Thoracic aorta (tissue), 2 donors: ENCODE results near the gene NPHP3. TPM values are rescaled to one million over a fixed set of nuclear protein-coding genes. Genes with fewer than 3 reads are reported as not detected.

ENCODE experiments used
- ATAC-seq: fragments of 150-250 bp; one replicate; pipeline ENCODE4 v1.8.0; 2017; ENCODE audit warnings: low read depth; ENCODE audit not compliant: insufficient number of reproducible peaks, low FRiP score
- DNase-seq: peaks from one replicate; pipeline ENCODE4 v3.0.0-alpha.2; 2020; ENCODE audit warnings: low spot score
- H3K27ac ChIP-seq, 2 donors: fragments of 200-600 bp; sonication (generic); 1 replicate in 1 of 2; 2 replicates in 1 of 2; pipeline ENCODE4 v1.5.1; 2016; ENCODE audit warnings: mild to moderate bottlenecking in 2 of 2, moderate library complexity in 2 of 2
- H3K27me3 ChIP-seq: fragments of 200-600 bp; sonication (generic); replicated peaks from 2 replicates; pipeline ENCODE4 v1.6.0; 2016; ENCODE audit warnings: mild to moderate bottlenecking; ENCODE audit not compliant: insufficient read depth
- H3K36me3 ChIP-seq: fragments of 200-600 bp; sonication (generic); one replicate; pipeline ENCODE4 v1.5.1; 2016
- H3K4me1 ChIP-seq, 2 donors: fragments of 200-600 bp; sonication (generic); 1 replicate in 1 of 2; 2 replicates in 1 of 2; pipeline versions ENCODE4 v1.5.1 to v1.6.0; 2016; ENCODE audit warnings: low read depth in 2 of 2, mild to moderate bottlenecking in 1 of 2; ENCODE audit not compliant: control insufficient read depth in 1 of 2
- H3K4me3 ChIP-seq: fragments of 200-600 bp; sonication (generic); 2 replicates; pipeline ENCODE4 v1.5.1; 2016; ENCODE audit warnings: mild to moderate bottlenecking
- H3K9me3 ChIP-seq: fragments of 200-600 bp; sonication (generic); 2 replicates; pipeline ENCODE4 v1.5.1; 2016
- total RNA-seq, 2 donors: library from RNA; depleted of rRNA; stranded (reverse); fragments of >200 nt; gene quantifications; one replicate each; pipeline versions ENCODE4 v1.1.0 to v1.2.3, GENCODE V29; 2016
- TF ChIP-seq, protein P1 (sequence below): fragments of 200-600 bp; sonication (generic); IDR thresholded peaks from one replicate; pipeline ENCODE4 v1.5.1; 2019; ENCODE audit warnings: antibody characterized with exemption

The NPHP3 gene
- total RNA-seq, 2 donors from 2014 or later = 36.3 to 99.7 TPM

DNA sequence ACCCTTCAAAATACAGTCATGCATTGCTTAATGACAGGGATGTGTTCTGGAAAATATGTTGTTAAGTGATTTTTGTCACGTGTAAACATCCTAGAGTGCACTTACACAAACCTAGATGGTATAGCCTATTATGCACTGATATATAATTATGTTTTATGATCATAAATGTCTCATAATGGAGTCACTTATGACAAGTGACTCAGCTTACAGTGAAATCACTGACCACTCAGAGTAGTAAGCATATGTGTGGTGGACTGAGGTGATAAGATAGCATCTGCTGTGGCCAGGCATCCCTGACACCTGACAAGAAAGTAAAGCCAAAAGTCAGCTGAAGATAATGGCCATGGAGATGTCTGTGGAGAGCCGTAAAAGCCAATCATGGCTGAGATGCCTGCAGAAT, 68.0 kb downstream of the NPHP3 start:
- H3K36me3 ChIP-seq = no peaks in the 10 kb centered on the region
- DNase-seq = no peak
- H3K27me3 ChIP-seq = no peaks in the 10 kb centered on the region
- no peak overlapping the region for H3K27ac ChIP-seq
- H3K4me1 ChIP-seq = peaks cover 9 to 19% of the 10 kb centered on the region in 2 donors
- H3K4me3 ChIP-seq = no peak overlapping the region
- TF ChIP-seq, protein P1, sequence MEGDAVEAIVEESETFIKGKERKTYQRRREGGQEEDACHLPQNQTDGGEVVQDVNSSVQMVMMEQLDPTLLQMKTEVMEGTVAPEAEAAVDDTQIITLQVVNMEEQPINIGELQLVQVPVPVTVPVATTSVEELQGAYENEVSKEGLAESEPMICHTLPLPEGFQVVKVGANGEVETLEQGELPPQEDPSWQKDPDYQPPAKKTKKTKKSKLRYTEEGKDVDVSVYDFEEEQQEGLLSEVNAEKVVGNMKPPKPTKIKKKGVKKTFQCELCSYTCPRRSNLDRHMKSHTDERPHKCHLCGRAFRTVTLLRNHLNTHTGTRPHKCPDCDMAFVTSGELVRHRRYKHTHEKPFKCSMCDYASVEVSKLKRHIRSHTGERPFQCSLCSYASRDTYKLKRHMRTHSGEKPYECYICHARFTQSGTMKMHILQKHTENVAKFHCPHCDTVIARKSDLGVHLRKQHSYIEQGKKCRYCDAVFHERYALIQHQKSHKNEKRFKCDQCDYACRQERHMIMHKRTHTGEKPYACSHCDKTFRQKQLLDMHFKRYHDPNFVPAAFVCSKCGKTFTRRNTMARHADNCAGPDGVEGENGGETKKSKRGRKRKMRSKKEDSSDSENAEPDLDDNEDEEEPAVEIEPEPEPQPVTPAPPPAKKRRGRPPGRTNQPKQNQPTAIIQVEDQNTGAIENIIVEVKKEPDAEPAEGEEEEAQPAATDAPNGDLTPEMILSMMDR = no peak
- ATAC-seq = no peak
- H3K9me3 ChIP-seq = no peaks in the 10 kb centered on the region

DNA sequence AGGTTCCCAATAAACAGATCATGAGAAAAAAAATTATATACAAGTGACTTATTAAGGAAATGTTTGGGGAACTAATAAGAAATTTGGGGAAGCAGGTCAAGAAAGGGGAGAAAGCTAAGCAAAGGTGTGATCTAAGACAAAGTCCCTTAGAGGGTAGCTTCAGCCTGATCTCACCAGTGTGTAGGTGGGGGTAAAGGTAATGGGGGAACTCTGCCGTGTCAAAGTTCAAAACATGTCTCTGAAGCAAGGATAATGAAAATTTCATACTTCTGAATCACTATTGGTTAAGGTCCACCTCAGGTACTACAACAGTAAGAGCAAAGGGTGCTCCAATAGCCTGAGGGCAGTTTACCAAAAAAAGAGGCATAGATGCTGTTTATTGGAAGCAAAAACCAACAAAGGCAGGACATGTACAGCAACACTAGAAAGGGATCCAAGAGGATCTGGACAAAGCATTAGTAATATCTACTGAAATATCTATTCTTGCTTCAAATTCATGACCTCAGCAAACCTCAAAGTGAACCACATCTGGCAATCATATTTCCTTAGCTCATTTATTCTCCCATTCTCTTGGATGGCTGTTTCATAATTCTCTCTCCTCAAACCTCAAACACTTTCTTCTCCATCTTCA, 69.5 kb downstream of the NPHP3 start:
- no peaks in the 10 kb centered on the region for H3K36me3 ChIP-seq
- TF ChIP-seq, protein P1 = no peak
- H3K4me3 ChIP-seq = no peak overlapping the region
- ATAC-seq (no peak), DNase-seq (no peak)
- no peaks in the 10 kb centered on the region for H3K27me3 ChIP-seq
- H3K9me3 ChIP-seq = no peaks in the 10 kb centered on the region
- H3K27ac ChIP-seq = no peak overlapping the region
- H3K4me1 ChIP-seq = peaks cover 0 to 9% of the 10 kb centered on the region in 2 donors

DNA sequence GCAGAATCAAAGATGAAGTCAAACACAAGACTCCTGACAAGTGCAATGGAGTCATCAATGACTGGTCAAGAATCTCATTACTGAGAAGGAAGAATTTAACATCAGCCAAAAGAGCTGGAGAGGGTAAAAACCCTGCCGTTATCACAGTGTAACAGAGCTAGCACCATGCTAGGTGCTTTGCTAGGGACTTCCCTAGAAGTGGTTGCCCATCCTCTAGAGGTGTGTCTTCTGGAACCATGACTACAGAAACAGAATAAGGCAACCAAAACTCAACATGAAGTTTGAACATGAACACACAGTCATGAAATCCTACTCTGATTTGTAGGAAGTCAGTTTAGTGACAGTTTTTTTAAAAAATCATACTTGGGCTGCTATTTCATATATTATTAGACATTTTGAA, 72.1 kb downstream of the NPHP3 start:
- no peaks in the 10 kb centered on the region for H3K9me3 ChIP-seq

DNA sequence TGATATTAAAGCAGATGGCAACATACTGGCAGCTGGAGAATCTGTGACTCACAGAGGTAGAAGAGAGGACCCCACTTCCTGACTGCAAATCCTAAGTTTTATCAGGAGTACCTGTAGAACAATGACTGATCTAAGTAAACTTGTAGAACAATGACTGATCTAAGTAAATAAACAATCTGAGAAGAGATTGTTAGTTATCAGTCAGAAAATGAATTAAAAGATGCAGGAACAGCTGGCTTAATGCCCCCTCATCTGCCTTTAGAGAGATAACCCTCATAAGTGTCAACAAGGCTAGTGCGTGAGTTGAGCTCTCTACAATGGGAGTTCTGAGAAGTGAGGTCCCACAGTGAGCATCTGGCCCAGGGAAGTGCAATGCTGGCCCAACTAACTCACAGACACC, 77.2 kb downstream of the NPHP3 start:
- TF ChIP-seq, protein P1 = no peak
- H3K9me3 ChIP-seq = no peaks in the 10 kb centered on the region
- peaks cover 4% of the 10 kb centered on the region for H3K36me3 ChIP-seq
- H3K4me3 ChIP-seq = no peak overlapping the region
- no peak overlapping the region for H3K27ac ChIP-seq
- H3K4me1 ChIP-seq = no peaks in the 10 kb centered on the region
- no peaks in the 10 kb centered on the region for H3K27me3 ChIP-seq
- no peak for DNase-seq
- no peak for ATAC-seq

More for the DNA sequence above, 72.1 kb downstream of the NPHP3 start:
- H3K27me3 ChIP-seq = no peaks in the 10 kb centered on the region
- TF ChIP-seq, protein P1 = no peak
- ATAC-seq (no peak), DNase-seq (no peak)
- H3K4me3 ChIP-seq = no peak overlapping the region
- no peaks in the 10 kb centered on the region for H3K4me1 ChIP-seq
- H3K27ac ChIP-seq = no peak overlapping the region
- no peaks in the 10 kb centered on the region for H3K36me3 ChIP-seq

DNA sequence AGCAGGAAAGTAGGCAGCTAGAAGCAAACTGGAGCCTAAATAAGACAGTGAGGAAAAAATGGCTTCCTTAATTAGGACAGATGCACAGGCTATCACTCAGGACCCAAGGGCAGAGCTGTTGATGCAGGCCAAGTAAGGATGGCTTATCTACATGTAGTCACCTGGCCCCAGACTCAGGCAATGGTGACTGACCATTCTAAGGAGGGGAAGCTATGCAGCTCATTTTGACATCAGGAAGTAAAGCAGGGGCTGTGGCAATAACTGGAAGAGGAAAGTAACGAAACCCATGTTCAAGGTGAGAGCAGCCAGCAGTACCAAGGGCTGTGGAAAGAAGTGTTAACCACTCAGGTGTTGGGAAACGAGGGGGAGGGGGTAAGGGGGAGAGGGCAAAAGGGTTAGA, 78.8 kb downstream of the NPHP3 start:
- Histone ChIP-seq H3K4me1 (no peaks in the 10 kb centered on the region), H3K9me3 (no peaks in the 10 kb centered on the region), H3K27me3 (no peaks in the 10 kb centered on the region), H3K36me3 (peaks cover 4% of the 10 kb centered on the region), H3K27ac (no peak overlapping the region), H3K4me3 (no peak overlapping the region)
- TF ChIP-seq, protein P1 = no peak
- ATAC-seq (no peak), DNase-seq (no peak)
